ENCODE results near the gene ETHE1.

Gene ETHE1

DNA sequence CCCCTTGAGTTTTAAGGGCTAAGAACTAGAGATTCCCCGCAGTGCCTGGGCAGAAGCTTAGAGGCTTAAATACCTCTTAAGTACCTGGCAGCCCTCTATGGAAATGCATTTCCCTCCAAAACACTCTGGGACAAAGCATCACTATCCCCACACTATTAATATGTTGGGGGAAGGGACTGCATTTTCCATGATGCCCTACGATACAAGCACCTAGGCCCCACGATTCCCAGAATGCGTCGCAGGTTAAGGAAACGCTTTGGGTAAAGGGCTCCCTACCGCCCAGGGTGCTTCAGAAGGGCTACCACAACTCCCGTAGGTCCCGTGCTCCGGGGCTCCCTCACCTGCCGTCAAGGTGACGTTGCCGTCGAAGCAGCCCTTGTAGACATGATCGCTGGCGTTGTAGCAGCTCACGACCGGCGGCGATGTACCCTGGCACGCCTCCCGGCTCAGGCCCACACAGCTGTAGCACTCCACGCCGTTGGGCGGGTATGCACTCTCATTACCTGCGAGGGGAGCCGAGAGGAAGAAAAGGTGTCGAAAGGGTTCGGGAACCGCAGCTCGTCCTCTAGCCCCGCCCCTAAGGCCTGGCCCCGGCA, 64.1 kb downstream of the ETHE1 start:
- no peak for DNase-seq

GRCh38 chr19:43462383-43462782, 64.6 kb downstream of the ETHE1 start:
- DNase-seq = no peak

GRCh38 chr19:43461303-43461702, 65.7 kb downstream of the ETHE1 start:
- DNase-seq = no peak

- no peak for DNase-seq
Measured at GRCh38 chr19:43460362-43461016, 66.5 kb downstream of the ETHE1 start.

GRCh38 chr19:43457809-43458208, 69.2 kb downstream of the ETHE1 start:
- no peak for DNase-seq

All from NCI-H2029 (cell line).